RPMI7951 (cell line): ENCODE measurements around the gene CSH2. TPM values are rescaled to one million over a fixed set of nuclear protein-coding genes. Genes with fewer than 3 reads are reported as not detected.
A peak's percentile ranks its signal among the peaks of the same experiment; 100 is the strongest.
"Not testable (repeated sequence)": the region's sequence is repeated elsewhere in the genome, so short reads cannot be mapped to it uniquely, and the experiment has no call there.

ENCODE experiments used
- DNase-seq: peaks from one replicate; pipeline ENCODE4 v3.0.0-alpha.2; 2012; ENCODE audit warnings: low read depth
- total RNA-seq: library from RNA; depleted of rRNA; stranded (reverse); fragments of >200 nt; shearing (Covaris generic); gene quantifications from 2 replicates; pipeline ENCODE4 v1.2.3, GENCODE V29; 2014; rRNA removed

CSH2 gene
- total RNA-seq, result not detected in 2 replicates

GRCh38 chr17:63873577-63873976 is at the start of gene CSH2:
Gene CSH2 (minus strand): TSS chr17:63873677. CDS start chr17:63873614, 63 bp downstream.
- not testable (repeated sequence) for DNase-seq

- DNase-seq, result not testable (repeated sequence)
Observed at GRCh38 chr17:63922402-63922801, 48.9 kb upstream of the CSH2 start.

GRCh38 chr17:63920779-63921178 is 47.3 kb upstream of the CSH2 start:
- not testable (repeated sequence) for DNase-seq

- not testable (repeated sequence) for DNase-seq
Observed at GRCh38 chr17:63920050-63920449, 46.6 kb upstream of the CSH2 start.

GRCh38 chr17:63919311-63919723 is 45.8 kb upstream of the CSH2 start:
- peak; percentile 51 for DNase-seq

GRCh38 chr17:63918789-63919305 is 45.4 kb upstream of the CSH2 start, which contains the start of gene GH1:
Gene GH1 (minus strand): TSS chr17:63918839. CDS start chr17:63918776, 63 bp downstream.
- DNase-seq, result not testable (repeated sequence)

GRCh38 chr17:63918305-63918704 is 44.8 kb upstream of the CSH2 start:
- DNase-seq, result no peak

GRCh38 chr17:63917646-63918045 is 44.2 kb upstream of the CSH2 start:
- no peak for DNase-seq

GRCh38 chr17:63917206-63917605 is 43.7 kb upstream of the CSH2 start:
- not testable (repeated sequence) for DNase-seq

- no peak for DNase-seq
Observed at GRCh38 chr17:63916566-63917185, 43.2 kb upstream of the CSH2 start.

- not testable (repeated sequence) for DNase-seq
Observed at GRCh38 chr17:63915753-63916152, 42.3 kb upstream of the CSH2 start.

- no peak for DNase-seq
Observed at GRCh38 chr17:63914471-63914870, 41.0 kb upstream of the CSH2 start.

- peak; percentile 12 for DNase-seq
Observed at GRCh38 chr17:63911657-63912100, 38.2 kb upstream of the CSH2 start.

- no peak for DNase-seq
Observed at GRCh38 chr17:63911041-63911635, 37.7 kb upstream of the CSH2 start, which contains the start of gene CSHL1. Gene CSHL1 (minus strand): TSS chr17:63911258. CDS start chr17:63911196, 62 bp downstream.

- DNase-seq, result no peak
Observed at GRCh38 chr17:63910096-63910495, 36.6 kb upstream of the CSH2 start.

GRCh38 chr17:63909586-63909985 is 36.1 kb upstream of the CSH2 start:
- DNase-seq, result not testable (repeated sequence)

- not testable (repeated sequence) for DNase-seq
Observed at GRCh38 chr17:63907161-63907778, 33.8 kb upstream of the CSH2 start.

GRCh38 chr17:63904796-63905195 is 31.3 kb upstream of the CSH2 start:
- not testable (repeated sequence) for DNase-seq

- not testable (repeated sequence) for DNase-seq
Observed at GRCh38 chr17:63903787-63904201, 30.3 kb upstream of the CSH2 start.

GRCh38 chr17:63901971-63902370 is 28.5 kb upstream of the CSH2 start:
- not testable (repeated sequence) for DNase-seq

GRCh38 chr17:63898899-63899798 is 25.7 kb upstream of the CSH2 start:
- DNase-seq, result not testable (repeated sequence)
